Measurements from ENCODE around the gene RNF144B.
"Not testable (repeated sequence)": the region's sequence is repeated elsewhere in the genome, so short reads cannot be mapped to it uniquely, and the experiment has no call there.

The RNF144B gene

GRCh38 chr6:18371656-18372055 lies 15.5 kb upstream of the RNF144B start:
- DNase-seq = no peak

- no peak for DNase-seq
Measured at GRCh38 chr6:18380158-18380836, 6.9 kb upstream of the RNF144B start.

GRCh38 chr6:18380851-18381250 lies 6.3 kb upstream of the RNF144B start:
- no peak for DNase-seq

GRCh38 chr6:18383441-18383840 lies 3.7 kb upstream of the RNF144B start:
- DNase-seq = no peak

- no peak for DNase-seq
Measured at GRCh38 chr6:18384621-18385020, 2.5 kb upstream of the RNF144B start.

GRCh38 chr6:18386298-18386976 lies 713 bp upstream of the RNF144B start:
- DNase-seq = no peak

GRCh38 chr6:18388271-18388670 lies 1.1 kb downstream of the RNF144B start:
- DNase-seq = no peak

- no peak for DNase-seq
Measured at GRCh38 chr6:18388942-18389341, 1.8 kb downstream of the RNF144B start.

GRCh38 chr6:18389479-18389878 lies 2.3 kb downstream of the RNF144B start:
- no peak for DNase-seq

GRCh38 chr6:18390476-18390875 lies 3.3 kb downstream of the RNF144B start:
- DNase-seq = no peak

- DNase-seq = no peak
Measured at GRCh38 chr6:18391023-18391422, 3.9 kb downstream of the RNF144B start.

GRCh38 chr6:18392346-18392877 lies 5.3 kb downstream of the RNF144B start:
- DNase-seq = no peak

- DNase-seq = no peak
Measured at GRCh38 chr6:18393698-18394097, 6.5 kb downstream of the RNF144B start.

- no peak for DNase-seq
Measured at GRCh38 chr6:18395177-18395855, 8.2 kb downstream of the RNF144B start.

GRCh38 chr6:18395856-18396197 lies 8.7 kb downstream of the RNF144B start:
- DNase-seq = no peak

- DNase-seq = no peak
Measured at GRCh38 chr6:18397701-18398100, 10.6 kb downstream of the RNF144B start.

- DNase-seq = not testable (repeated sequence)
Measured at GRCh38 chr6:18398225-18398624, 11.1 kb downstream of the RNF144B start.

- DNase-seq = no peak
Measured at GRCh38 chr6:18400831-18401446, 13.8 kb downstream of the RNF144B start.

GRCh38 chr6:18404965-18405364 lies 17.8 kb downstream of the RNF144B start:
- not testable (repeated sequence) for DNase-seq

- no peak for DNase-seq
Measured at GRCh38 chr6:18405477-18406293, 18.5 kb downstream of the RNF144B start.

GRCh38 chr6:18406955-18407749 lies 20.0 kb downstream of the RNF144B start:
- no peak for DNase-seq

GRCh38 chr6:18409602-18410001 lies 22.5 kb downstream of the RNF144B start:
- not testable (repeated sequence) for DNase-seq
